Neural progenitor cell (in vitro differentiated cells): ENCODE results near the gene CACNA1C.

Source experiments
- EZH2 ChIP-seq: fragments of 200-600 bp; sonication (generic); IDR thresholded peaks from 2 replicates; pipeline ENCODE4 v1.6.1; 2017; ENCODE audit warnings: antibody characterized with exemption, mild to moderate bottlenecking, moderate library complexity
- EZH2phosphoT487 ChIP-seq: fragments of 200-600 bp; sonication (generic); IDR thresholded peaks from 2 replicates; pipeline ENCODE4 v1.6.1; 2017; ENCODE audit warnings: antibody characterized with exemption
- TF ChIP-seq, protein P1 (sequence below): fragments of 200-600 bp; sonication (generic); IDR thresholded peaks from 2 replicates; pipeline ENCODE4 v1.5.1; 2017; ENCODE audit warnings: antibody characterized with exemption, mild to moderate bottlenecking

DNA sequence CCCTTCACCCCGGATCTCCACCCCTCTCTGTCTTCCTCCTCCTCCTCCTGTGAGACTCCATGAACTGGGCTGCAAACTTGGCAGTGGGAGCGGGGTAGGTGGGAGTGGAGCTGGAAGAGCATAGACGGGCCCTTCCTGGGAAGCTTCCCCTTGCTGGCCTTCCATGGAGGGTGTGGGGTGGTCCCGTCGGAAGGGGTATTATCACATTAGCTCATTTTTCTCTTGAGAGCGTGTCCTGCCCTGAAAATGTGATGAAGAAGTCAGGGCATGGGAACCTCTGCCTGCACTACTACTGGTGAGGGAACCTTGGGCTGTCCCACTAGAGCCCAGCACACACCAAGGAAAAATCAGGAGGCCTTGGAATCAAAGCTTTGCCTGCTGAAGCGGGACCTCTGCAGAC is 66.5 kb downstream of the CACNA1C start:
- TF ChIP-seq, protein P1, sequence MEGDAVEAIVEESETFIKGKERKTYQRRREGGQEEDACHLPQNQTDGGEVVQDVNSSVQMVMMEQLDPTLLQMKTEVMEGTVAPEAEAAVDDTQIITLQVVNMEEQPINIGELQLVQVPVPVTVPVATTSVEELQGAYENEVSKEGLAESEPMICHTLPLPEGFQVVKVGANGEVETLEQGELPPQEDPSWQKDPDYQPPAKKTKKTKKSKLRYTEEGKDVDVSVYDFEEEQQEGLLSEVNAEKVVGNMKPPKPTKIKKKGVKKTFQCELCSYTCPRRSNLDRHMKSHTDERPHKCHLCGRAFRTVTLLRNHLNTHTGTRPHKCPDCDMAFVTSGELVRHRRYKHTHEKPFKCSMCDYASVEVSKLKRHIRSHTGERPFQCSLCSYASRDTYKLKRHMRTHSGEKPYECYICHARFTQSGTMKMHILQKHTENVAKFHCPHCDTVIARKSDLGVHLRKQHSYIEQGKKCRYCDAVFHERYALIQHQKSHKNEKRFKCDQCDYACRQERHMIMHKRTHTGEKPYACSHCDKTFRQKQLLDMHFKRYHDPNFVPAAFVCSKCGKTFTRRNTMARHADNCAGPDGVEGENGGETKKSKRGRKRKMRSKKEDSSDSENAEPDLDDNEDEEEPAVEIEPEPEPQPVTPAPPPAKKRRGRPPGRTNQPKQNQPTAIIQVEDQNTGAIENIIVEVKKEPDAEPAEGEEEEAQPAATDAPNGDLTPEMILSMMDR, result no peak
- no peak for TF ChIP-seq EZH2
- TF ChIP-seq EZH2phosphoT487, result no peak
